DLD1 (cell line): ENCODE data around the gene DDIT4L.
"Not testable (repeated sequence)": the region's sequence is repeated elsewhere in the genome, so short reads cannot be mapped to it uniquely, and the experiment has no call there.

ENCODE experiments used
- in situ Hi-C: cut with HindIII; loops from 2 replicates; pipeline ENCODE4 v1.10.0; 2017; ENCODE audit warnings: low sequenced_read_pairs

DDIT4L gene, protein sequence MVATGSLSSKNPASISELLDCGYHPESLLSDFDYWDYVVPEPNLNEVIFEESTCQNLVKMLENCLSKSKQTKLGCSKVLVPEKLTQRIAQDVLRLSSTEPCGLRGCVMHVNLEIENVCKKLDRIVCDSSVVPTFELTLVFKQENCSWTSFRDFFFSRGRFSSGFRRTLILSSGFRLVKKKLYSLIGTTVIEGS

DNA sequence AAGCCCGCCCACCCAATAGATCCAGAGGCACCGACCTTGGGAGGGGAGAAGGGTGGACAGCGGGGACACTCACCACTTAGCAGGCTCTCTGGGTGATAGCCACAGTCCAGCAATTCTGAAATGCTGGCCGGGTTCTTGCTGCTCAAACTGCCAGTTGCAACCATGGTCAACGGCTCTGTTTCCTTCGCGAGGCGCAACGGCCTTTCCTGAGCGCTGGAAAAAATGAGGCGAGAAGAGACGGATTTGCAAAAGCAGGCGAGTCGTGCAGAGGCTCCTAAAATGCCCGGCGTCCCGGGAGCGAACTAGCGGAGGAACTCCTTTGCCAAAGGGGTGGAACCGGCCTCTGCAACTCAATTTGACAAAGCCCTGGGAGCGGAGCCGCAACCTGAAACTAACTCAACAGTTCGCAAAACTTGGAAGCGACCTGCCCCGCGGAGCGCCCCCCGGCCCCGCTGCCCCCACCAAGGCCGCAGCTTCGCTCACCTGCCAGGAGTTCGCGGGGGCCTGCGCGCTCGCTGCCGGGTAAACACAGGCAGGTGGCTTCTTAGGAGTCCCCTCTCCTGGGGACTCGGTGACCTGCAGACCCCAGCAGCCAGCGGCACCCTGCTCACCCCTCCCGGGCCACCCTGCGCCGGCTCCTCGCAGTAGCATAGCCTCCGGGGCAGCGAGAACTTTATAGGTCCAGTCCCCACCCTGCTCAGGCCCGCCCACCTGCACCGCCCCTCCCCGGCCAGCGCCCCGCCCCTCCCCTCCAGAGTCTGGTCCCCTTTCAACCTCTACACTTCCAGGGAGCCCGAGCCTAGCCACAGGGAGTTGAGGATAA is at the start of gene DDIT4L:
TSS of gene DDIT4L (minus strand) at position 649 of the 823 bp plus-strand sequence. CDS start at position 164, 485 bp downstream.
- in situ Hi-C loops, result no loop called here

DNA sequence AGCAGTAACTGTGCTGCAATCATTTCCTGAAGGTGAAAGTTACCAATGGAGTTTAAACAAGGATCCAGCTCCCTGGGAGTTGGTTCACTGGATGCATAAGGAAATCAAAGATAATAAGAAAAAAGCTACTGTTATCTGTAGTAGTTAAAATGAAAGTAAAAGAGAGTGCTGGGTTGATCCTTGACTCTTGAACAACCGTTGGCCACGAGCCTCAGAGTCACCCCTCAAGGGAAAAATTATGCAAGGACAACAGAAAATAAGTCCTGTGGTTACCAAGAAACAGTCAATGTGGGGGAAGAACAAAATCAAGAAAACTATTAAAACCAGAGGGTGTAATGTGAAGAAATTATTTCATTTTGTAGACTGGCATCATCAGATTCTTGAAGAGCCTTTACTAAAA is 49.7 kb upstream of the DDIT4L start:
- in situ Hi-C loops, result no loop called here

DNA sequence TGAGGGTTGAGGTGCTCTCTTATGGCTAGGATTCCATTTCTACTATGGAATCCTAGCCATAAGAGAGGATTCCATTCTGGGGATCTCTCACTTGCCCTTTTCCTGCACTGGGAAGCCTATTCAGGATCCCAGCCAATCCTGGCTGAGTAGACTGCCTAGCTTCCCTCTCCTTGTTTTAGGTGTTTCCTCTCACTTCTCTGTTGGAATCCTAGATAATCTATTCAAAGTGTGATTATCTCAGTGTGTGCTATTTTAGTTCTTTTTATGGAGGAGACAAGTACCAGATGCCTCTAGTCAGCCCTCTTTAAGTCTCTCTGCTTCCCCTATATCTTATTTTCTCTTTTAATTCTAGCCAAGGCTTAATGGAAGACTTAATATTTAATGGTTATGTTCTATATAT is 34.5 kb upstream of the DDIT4L start:
- in situ Hi-C loops, result no loop called here

DNA sequence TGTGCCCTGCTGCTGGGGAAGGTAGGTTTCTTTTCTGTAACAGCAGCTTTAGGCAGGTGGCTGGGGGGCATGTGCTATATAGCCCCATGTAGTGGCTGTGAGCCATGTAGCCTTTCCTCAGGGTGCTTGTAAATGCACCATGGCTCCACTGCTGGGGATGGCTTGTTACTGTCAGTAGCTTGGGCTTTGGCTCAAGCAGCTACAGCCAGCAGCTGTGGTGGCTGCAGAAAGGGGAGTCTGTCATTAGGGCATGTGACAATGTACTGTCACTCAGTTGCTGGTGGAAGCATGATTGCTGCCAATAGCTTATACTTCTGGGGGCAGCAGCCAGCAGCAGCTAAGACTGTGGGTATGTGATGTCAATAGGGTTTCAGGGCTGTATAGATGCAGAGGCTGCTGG is 33.9 kb upstream of the DDIT4L start:
- in situ Hi-C loops, result no loop called here

DNA sequence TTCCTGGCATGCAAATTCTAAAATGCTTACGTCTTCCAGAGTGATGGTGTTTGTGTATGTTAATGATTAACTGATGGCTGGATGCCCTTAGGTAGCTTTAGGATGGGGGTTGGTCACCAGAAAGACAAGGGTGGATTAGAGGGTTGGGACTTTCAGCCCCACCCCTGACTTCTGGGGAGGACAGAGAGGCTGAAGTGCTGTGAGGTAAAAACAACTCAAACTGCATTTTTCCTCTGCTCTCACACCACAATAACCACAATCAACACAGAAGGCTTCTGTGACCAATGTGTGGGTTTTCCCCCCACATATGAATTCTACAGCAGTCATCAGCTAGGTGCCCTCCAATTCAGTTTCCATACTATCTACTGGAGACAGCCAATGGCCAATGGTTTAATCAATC is 18.7 kb upstream of the DDIT4L start:
- in situ Hi-C loops, result no loop called here

DNA sequence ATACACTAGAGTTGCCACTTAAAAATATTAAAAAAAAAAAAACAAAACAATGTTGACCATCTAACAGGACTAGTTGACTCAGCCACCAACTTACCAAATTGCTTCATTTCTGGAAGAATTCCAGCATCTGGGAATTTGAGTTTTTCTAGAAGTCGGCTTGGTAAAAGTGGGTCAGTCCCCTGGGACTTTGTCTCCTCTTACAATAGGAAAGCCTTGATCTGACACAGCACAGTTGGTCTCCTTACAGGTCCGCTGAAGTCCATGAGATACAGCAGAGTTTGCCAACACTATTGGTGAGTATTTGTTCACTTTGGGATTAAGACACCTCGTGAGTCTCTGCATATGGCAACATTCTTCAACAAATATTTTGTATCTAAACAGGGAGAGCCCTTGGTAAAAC is 18.2 kb upstream of the DDIT4L start:
- in situ Hi-C loops, result no loop called here

DNA sequence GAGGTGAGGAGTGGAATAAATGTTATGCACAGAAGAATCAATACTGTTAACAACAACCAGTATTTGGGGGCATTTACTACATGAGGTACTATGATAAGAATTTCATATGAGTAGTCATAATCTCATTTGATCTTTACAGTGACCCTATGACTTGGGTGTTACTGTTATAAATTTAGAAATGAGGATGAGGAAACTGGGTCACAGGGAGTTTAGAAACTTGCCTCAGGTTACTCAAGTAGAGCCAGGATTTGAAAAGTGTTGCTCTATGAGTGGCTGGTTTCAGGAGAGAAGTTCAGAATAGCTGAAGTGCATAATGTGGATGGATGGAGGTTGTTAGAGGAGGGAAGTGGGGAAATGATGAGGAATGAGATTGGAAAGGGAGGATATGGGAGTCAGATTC is 16.6 kb upstream of the DDIT4L start:
- in situ Hi-C loops, result no loop called here

DNA sequence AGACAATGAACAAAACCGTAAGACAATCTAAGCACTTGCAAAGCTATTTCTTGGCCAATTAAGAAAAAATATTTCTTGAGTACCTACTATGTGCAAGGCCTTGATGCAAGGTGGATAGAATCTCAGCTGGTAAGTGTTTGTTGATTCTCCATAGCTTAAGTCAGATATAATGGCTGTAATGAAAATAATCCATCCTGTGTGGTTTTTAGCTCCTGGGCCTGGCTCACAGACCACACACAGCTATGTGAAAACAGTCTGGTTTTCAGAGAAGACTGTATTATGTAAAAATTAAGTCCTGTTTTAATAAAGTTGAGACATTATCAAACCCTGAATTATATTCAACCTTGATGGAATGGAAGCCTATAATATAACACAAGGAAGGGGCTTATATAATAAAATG is 7.8 kb upstream of the DDIT4L start:
- in situ Hi-C loops, result no loop called here

DNA sequence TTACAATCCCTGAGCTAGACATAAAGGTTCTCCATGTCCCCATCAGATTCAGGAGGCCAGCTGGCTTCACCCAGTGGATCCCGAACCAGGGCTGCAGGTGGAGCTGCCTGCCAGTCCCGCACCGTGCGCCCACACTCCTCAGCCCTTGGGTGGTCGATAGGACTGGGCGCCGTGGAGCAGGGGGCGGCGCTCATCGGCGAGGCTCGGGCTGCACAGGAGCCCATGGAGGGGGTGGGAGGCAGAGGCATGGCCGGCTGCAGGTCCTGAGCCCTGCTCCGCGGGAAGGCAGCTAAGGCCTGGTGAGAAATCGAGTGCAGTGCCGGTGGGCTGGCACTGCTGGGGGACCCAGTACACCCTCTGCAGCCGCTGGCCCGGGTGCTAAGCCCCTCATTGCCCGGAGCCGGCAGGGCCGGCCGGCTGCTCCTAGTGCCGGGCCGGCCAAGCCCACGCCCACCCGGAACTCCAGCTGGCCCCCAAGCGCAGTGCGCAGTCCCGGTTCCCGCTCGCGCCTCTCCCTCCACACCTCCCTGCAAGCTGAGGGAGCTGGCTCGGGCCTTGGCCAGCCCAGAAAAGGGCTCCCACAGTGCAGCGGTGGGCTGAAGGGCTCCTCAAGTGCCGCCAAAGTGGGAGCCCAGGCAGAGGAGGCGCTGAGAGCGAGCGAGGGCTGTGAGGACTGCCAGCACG is 6.3 kb upstream of the DDIT4L start:
- in situ Hi-C loops, result not testable (repeated sequence)

DNA sequence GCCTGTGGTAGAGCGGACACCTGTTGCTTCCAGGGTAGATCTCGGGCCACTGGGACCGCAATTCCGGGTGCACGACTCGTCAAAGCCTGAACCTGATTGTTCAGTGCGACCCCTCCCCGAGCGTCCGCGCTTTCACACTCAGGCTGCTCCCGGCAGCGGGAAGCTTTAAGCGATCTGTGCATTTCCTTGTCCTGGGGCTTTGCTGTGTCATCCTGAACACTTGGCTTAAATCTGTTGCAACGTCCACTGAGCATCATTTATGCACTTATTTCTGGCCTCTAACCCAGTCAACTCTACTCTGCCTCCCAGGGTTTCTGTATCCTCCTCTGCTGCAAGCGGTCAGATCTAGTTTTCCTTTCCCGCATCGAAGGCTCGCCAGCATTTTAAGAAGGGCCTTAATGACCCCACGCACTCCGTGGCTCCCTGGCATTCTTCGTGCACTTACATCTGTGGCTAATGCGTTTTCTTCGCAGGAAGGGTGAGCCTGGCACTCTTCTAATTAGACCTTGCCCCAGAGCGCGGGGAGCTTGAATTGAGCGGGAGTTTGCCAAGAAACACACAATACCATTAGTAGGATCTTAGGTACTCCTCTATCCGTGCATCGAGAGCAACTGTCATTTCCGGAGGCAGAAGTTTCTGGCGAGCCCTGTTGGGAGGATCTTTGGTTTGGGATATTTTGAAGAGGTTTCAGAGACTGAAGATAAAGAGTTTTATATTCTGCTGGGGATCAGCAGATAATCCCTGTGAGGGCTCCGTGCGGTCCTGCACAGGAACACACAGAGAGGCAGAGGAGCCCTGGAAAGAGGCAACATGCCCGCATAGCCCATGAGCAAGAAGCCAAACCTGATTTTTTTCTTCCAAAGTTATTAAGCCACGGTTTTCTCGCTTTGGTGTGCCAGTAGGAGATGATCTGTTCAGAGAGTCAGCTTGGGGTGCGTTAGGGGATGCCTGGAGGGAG is 654 bp upstream of the DDIT4L start:
- in situ Hi-C loops, result no loop called here

DNA sequence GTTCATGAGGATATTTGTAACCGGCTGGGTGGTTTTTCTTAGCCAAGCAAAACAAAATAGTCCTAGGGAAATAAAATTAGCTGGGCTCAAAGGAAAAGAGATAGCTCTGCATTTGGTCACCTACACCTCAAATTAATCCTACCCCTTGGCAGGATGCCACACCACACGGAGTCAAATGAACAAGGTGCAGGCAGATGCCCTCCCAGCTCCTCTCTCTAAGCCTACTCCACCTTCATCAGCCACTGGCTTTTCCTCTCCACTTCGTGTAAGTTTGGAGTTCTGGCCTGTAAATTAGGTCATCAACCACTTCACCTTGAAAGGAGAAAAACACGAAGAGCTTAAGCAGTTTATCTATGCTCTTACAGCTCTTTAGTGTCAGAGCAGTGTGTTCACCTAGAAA is 1.4 kb downstream of the DDIT4L start:
- in situ Hi-C loops, result no loop called here

DNA sequence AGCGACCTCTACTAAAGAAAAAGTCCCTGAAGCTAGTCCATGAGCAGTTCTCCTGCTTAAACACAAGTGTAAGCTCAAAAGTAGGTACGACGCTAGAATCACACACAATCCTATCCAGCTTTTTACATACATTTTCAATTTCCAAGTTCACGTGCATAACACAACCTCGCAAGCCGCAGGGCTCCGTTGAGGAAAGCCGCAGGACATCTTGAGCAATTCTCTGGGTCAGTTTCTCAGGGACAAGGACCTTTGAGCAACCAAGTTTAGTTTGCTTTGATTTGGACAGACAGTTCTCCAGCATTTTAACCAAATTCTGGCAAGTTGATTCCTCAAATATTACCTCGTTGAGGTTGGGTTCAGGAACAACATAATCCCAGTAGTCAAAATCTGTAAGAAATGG is 2.5 kb downstream of the DDIT4L start:
- in situ Hi-C loops, result no loop called here

DNA sequence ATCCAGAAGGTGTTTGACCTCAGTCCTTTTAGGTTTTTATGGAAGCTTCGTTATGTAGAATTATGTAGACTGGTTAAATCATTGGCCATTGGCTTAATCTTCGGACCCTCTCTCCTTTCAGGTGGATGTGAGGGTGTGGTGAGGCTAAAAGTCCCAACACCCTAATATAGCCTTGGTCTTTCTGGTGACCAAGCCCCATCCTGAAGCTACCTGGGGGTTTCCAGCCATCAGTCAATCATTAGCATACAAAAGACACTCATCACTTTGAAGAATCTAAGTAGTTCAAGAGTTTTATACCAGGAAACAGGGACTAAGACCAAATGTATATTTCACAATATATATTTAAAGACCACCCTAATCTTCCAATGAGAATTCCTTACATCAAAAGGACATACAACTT is 5.5 kb downstream of the DDIT4L start:
- in situ Hi-C loops, result no loop called here

DNA sequence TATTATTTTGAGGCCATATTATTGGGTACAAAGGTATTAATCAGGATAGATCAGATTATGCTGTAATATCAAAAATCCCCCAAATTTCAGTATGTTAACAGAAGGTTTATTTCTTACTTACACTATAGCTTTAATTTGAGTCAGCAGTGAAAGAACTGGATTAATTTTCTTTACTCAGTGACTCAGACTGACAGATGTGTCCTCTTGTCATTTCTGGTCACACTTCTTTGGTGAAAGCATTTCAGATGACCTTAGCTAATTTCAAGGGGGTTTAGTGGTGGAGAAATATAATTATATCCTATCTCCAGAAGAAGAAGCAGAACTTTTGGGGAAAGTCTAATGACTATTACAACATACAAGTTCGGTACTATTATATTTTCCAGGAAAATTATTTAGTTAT is 12.4 kb downstream of the DDIT4L start:
- in situ Hi-C loops, result no loop called here

DNA sequence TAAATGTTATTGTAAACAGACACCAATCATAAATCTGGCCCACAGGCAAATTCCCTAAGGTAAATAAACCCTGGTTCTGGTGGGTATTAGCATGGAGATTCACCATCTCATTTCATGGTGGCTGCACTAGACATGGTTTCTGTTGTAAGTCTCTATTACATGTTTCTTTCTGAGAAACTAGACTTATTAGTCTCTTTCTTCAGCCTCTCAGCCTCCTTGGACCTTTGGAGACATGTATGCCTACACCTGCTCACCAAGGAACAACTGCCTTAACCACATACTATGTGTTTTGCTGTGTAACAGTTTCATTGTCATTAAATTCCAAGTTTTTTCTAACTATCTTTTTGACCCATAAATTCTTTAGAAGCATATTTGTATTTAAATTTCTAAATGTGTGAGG is 13.1 kb downstream of the DDIT4L start:
- in situ Hi-C loops, result no loop called here

DNA sequence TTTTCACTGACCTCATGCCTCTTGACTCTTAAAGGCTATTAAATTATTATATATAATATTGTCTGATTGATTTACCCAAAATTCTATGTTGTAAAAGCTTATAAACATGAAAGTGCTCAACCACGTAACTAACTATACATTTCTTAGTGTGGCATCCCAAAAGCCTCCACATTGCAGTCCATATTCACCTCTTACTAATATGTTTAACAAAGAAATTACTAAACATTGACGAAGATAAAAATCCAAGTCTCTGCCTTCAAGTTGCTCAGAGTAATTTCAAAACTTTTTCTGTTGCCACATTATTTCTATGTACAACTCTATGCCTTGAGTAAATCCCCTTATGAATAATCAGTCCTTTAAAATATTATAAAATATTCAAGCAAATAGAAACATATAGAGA is 14.4 kb downstream of the DDIT4L start:
- in situ Hi-C loops, result no loop called here

DNA sequence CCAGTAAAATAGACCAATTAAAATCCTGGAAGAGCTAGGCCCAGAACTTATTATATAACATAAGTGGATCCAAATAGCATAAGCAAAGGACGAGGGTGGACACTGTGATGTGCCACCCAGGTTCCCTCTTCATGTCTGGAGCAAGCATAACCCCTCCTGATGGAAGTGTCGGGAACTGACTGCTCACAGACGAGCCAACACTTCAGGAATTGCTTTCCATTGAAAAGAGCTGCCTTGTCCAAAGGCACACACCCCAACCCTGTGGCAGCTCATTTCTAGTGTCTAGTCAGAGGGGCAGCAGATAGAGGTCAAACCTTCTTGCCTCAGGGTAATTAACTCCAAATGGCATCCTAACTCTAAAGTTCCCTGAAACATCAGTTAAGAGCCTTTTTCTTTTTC is 15.3 kb downstream of the DDIT4L start:
- in situ Hi-C loops, result no loop called here

DNA sequence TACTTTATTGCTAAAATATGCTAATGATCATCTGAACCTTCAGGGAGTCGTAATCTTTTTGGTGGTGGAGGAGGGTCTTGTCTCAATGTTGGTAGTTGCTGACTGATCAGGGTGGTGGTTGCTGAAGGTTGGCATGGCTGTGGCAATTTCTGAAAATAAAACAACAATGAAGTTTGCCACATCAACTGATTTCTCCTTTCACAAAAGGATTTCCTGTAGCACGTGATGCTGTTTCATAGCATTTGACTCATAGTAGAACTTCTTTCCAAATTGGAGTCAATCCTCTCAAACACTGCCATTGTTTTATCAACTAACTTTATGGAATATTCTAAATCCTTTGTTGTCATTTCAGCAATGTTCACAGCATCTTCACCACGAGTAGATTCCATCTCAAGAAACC is 19.3 kb downstream of the DDIT4L start:
- in situ Hi-C loops, result no loop called here

DNA sequence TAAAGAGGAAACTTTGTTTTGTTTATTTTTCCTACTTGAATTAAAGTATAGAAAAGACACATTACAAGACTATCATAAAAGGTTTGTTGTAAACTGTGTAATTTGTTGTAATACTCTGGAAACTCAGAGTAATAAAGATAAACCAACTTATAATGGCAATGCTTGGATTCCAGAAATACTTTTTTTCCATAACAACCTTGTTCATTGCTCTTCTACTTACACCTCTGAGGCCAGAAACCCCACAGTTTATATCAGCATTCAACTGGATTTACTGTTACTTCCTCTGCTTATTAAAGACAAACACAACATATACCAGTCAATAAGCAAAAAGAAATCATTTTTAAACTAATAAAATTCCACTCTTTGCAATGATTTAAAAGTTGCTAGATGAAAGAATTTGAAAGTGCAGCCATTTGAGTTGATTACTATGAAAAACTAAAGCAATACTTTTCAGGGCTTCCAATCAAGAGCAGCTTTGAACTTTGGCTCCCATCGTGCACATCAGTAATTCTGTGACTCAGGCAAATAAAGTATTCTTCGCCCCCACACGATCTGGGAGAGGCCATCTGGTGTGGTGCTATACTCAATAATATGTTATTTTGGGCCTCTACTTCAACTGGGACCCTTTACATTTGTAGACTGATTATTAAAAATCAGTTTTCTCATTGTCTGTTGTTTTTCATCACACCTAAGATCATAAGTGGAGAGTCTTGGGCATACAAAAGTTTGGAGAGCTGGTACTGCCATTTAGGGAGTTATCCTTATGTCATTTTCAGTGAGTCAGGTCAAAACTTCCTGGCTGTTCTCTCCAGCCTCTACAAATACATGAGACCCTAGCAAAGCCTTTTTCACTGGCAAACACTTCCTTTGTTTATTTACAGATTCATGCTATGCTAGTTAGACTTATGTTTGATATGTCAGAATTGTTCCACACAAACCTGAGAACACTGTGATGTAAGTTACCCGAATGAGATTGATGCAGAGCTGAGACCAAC is 20.5 kb downstream of the DDIT4L start:
- in situ Hi-C loops, result no loop called here

DNA sequence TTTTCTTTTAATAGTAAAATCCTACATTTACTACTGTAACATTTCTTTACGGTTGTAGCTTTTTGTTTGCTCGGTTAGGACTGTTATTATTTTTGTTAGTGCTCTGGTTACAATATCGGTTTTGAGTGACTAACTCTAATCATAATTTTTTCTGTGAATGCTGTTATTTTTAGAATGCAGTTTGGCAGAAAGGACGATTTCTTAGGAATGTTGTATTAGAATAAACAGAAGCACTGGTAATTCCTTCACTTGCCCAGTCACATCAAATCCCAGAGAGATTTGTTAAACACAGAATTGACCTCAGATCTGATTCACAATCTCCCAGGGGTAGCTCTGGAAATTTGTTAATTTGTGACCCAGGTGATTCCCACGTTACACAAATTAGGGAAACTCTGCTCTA is 21.7 kb downstream of the DDIT4L start:
- in situ Hi-C loops, result no loop called here
